Adipose tissue (tissue), 3 donors: ENCODE results near the gene E2F1. TPM values are rescaled to one million over a fixed set of nuclear protein-coding genes. Genes with fewer than 3 reads are reported as not detected.

Experiments
- H3K27ac ChIP-seq: one replicate; pipeline ENCODE4 v1.5.1; 2013; ENCODE audit warnings: low read depth, low read length
- WGBS, 3 donors: extraction: QIAGEN DNeasy Blood & Tissue Kit; methylation state at CpG; one replicate each; pipeline ENCODE4 v1.1.7; 2013; 5-methylcytosine and 5-hydroxymethylcytosine counted together
- polyA plus RNA-seq, 3 donors: library from polyadenylated mRNA; stranded (reverse); fragments of 200-250 nt; gene quantifications; one replicate each; pipeline ENCODE4 v1.2.3, GENCODE V29; 2013
- donor health status: healthy with polysubstance abuse.
- donor health status: Bipolar disorder and iron deficiency.
- donor health status: healthy.

The E2F1 gene
- polyA plus RNA-seq, 3 donors: 0.59 to 2.0 (median 1.3) TPM

DNA sequence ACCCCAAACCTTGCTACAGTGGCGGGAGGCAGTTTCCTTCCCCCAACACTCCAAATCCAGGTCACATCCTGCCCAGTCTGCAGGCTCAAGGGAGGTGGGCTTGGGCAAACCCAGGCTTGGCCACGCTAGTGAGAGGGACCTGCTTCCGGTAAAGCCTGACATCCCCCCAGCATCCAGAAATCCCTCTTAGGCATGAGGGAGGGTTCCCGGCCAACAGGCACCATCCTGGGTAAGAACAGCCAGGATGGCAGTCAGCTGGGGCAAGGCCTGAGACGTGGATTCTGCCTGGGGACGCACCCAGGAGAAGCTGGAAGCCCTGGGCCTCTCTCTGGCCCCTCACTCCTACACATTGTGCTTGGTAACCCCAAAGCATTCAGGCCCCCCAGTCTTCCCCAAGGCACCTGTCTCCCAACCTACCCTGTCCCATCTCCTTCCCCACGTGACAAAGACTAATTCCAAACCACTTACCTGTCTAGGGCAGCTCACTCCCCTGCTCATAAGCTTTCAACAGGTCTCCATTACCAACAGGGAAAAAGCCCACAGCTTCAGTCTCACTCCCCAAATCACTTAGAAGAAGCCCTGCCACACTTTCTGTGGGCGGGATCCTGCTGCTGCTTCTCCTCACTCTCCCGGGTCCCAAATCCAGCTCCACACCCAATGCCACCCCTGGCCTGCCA is 22.0 kb downstream of the E2F1 start:
- no peak overlapping the region for H3K27ac ChIP-seq
- 46 to 58% (median 50%) methylated on average over 9 of the region's 9 CpGs for WGBS, 3 donors

GRCh38 chr20:33663161-33664084 is 22.8 kb downstream of the E2F1 start:
- 1% methylated on average over 81 to 84 of the region's 84 CpGs for WGBS, 3 donors
- H3K27ac ChIP-seq: no peak overlapping the region

DNA sequence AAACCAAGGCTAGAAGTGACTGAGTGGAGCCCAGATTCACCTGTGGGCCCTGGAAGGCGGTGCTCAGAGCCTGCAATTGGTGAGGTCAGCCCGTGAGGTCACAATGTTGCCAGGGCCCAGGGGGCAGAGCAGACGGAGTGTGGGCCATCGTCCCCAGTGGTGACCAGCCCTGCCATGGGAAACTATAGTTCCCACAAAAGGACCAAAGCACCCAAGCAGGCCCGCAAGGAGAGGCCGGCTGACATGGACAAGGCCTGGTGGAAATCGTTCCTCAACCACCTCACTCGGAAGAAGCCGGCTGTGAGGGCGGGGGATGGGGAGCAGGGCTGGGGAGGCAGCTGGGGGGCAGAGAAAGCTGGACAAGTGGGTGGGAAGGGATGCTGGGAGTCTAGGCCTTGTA is 24.0 kb downstream of the E2F1 start, which contains the start of gene C20orf144:
Gene C20orf144, plus strand, starts transcription at position 156 of the 400 bp plus-strand sequence. Its CDS starts 19 bp downstream, at position 175.
- 94 to 95% (median 95%) methylated on average over 10 of the region's 10 CpGs for WGBS, 3 donors
- no peak within 1 kb of the TSS for H3K27ac ChIP-seq

DNA sequence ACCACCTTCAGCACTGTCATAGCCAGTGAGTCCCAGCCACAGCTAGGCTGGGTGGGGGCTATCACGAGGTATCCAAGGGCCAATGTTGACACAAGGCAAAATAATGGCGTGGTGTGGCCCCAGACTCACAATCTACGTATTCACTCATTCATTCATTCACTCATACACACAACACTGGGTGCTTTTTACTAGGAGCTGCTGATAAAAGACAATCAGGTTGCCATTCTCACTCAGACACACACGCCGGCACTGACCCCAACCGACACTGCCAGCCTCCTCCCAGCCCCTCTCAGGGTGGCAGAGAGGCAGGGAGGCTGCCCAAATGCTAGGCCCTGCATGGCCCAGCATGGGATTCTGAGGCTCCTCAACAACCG is 25.5 kb downstream of the E2F1 start:
- WGBS, 3 donors: 89 to 92% (median 89%) methylated on average over 7 of the region's 7 CpGs

DNA sequence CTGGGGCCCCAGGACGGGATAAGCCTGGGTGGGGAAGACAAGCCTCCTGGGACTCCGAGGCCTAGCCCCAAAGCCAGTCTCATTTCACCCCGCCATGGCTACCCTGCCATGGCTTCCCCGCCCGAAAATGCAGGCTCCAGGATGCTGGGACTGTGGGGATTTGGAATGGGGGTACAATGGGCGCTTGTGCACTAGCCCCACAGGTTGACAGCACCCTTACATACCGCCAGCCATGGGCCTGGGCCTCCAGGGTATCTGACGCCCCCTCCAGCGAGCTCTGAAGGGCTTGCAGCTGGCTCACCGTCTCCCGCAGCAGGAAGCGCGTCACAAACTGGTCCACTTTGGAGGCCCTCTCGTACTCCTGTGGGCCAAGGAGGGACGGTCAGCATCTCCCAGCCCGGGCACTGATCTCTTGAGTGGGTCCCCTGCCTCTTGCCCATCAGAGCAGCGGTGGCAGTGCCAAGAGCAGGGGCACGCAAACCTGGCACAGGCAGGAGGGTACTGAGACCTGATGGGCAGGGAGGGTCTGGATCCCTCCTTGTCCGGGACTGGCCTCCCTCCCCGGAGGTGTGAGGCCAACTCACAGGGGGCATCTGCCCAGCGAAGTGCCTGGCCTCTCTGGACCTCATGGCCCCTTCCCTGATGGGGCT is 26.0 kb downstream of the E2F1 start:
- WGBS, 3 donors: 89 to 93% (median 93%) methylated on average over 20 to 21 of the region's 21 CpGs
- H3K27ac ChIP-seq: no peak overlapping the region

More for the DNA sequence above, 25.5 kb downstream of the E2F1 start:
- H3K27ac ChIP-seq: no peak overlapping the region

DNA sequence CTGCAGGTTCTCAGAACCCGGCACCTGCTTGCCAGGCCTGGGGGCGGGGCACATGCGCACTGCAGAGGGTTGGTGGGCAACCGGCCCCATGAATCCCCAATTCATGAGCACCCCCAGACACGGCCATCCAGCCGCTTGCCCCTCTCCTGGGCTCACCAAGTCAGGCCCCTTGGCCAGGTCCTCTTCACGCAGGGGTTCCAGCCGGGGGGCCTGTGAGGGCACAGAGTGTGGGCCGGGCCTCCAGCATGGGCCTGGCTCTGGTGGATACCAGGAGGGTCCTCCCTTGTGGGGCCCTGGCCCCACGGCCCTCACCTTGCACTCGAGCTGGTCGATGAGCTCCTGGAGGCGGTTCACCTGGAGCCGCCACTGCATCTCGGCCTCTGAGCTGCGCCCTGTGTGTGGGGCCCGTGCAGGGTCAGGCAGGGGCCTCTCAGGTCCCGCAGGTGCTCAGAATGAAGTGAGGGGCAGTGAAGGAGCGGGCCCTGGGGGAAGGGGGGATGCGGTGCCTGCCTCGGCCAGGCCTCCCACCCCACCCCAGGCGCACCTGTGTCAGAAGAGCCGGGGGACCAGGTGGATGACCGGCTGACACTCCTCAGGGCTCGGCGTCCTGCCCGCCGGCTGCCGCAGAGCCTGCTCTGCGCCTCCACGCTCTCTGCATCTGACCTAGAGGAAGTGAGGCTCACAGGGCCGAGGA is 26.7 kb downstream of the E2F1 start:
- 91 to 96% (median 95%) methylated on average over 24 to 32 of the region's 32 CpGs for WGBS, 3 donors
- H3K27ac ChIP-seq: no peak overlapping the region

- 89 to 96% (median 94%) methylated on average over 4 of the region's 4 CpGs for WGBS, 3 donors
- no peak overlapping the region for H3K27ac ChIP-seq
Observed at GRCh38 chr20:33658929-33659328, 27.3 kb downstream of the E2F1 start.

GRCh38 chr20:33658510-33658909 is 27.7 kb downstream of the E2F1 start:
- H3K27ac ChIP-seq: no peak overlapping the region
- WGBS, 3 donors: 91 to 95% (median 94%) methylated on average over 8 of the region's 8 CpGs

GRCh38 chr20:33657704-33658095 is 28.5 kb downstream of the E2F1 start:
- H3K27ac ChIP-seq: no peak overlapping the region
- 94 to 96% (median 95%) methylated on average over 12 of the region's 12 CpGs for WGBS, 3 donors

GRCh38 chr20:33656783-33657703 is 29.1 kb downstream of the E2F1 start:
- no peak overlapping the region for H3K27ac ChIP-seq
- WGBS, 3 donors: 93 to 97% (median 95%) methylated on average over 17 of the region's 17 CpGs

- H3K27ac ChIP-seq: no peak overlapping the region
- WGBS, 3 donors: 86 to 94% (median 91%) methylated on average over 9 to 10 of the region's 10 CpGs
Observed at GRCh38 chr20:33656010-33656782, 30.0 kb downstream of the E2F1 start.

DNA sequence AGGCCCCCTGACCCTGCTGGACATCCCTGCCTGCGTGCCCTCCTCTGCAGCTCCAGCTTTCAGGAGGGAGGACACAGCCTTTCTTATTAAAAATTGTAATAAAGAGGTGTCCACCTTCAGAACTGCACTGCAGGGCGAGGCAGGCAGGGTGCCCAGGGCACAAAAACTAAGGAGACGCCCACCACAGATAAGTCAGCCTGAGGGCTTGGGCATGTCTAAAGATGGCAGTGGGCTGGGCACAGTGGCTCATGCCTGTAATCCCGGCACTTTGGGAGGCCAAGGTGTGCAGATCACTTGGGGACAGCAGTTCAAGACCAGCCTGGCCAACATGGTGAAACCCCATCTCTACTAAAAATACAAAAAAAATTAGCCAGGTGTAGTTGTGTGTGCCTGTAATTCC is 31.0 kb downstream of the E2F1 start:
- 38 to 79% (median 75%) methylated on average over 4 of the region's 4 CpGs for WGBS, 3 donors
- H3K27ac ChIP-seq: no peak overlapping the region

DNA sequence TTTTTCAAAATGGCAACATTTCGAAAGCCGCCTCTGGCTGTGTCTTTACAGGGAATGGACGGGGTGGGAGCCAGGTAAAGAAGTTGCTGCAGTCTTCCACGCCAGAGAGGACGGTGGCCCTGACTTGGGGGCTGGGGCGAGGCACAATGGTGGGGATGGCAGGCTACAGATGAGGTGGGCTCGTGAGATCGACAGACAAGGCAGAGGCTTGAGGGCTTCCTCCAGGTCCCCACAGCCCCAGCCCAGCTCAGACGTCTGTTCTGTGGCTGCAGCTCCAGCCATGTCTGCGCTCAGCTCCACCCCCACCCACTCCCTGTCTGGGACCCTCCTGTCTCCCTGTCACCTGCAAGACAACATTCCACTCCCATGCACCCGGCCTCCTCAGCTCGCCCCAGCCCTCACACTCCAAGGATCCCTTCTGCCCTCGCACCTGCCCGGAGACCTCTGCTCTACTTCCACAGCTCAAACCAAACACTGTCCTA is 31.5 kb downstream of the E2F1 start:
- 48 to 77% (median 72%) methylated on average over 14 of the region's 14 CpGs for WGBS, 3 donors
- H3K27ac ChIP-seq: no peak overlapping the region

DNA sequence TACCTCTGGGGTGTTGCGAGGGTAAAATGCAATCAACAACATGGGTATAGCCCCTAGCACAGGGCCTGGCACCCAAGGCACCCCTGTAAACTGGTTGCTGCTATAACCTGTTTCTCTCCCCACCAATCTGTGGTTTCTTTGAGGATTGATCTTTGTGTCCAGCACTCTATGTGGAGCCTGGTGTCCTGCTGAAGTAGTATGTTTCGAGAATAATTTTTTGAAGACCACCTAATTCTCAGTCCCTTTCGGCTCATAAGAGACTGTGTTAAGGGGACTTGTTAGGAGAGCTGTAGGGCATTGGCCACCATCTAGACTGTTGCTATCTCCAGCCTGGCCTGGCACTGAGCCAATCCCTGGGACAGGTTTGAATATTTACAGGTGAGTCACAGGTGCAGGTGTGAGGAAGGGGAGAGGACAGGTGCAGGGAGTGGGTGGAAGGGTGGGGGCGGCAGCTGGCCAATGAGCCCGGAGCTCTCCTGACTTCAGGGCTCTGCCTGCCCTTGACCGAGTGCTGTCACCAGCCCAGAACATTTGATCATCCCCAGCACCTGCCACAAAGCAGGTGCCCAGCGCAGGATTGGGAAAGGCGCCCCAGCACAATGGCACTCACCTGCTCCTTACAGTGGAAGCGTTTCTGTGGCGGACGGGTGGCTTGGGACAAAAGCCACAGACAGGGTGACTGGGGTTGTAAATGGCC is 32.1 kb downstream of the E2F1 start:
- WGBS, 3 donors: 34 to 89% (median 83%) methylated on average over 11 of the region's 11 CpGs
- H3K27ac ChIP-seq: no peak overlapping the region

- H3K27ac ChIP-seq: no peak overlapping the region
- 33 to 43% (median 36%) methylated on average over 16 of the region's 16 CpGs for WGBS, 3 donors
Observed at GRCh38 chr20:33653218-33653899, 32.8 kb downstream of the E2F1 start.
